Stimulated activated CD8-positive, alpha-beta memory T cell treated with anti-CD3 and anti-CD28 coated beads, Interleukin-2, amount 100 ng/mL, for 1 hour (primary cell): ENCODE results near the gene CREB3.

Experiments
- DNase-seq, 2 donors: peaks; one replicate each; pipeline ENCODE4 v3.0.0-alpha.2; 2020; ENCODE audit warnings: low read depth in 2 of 2

CREB3 gene

DNA sequence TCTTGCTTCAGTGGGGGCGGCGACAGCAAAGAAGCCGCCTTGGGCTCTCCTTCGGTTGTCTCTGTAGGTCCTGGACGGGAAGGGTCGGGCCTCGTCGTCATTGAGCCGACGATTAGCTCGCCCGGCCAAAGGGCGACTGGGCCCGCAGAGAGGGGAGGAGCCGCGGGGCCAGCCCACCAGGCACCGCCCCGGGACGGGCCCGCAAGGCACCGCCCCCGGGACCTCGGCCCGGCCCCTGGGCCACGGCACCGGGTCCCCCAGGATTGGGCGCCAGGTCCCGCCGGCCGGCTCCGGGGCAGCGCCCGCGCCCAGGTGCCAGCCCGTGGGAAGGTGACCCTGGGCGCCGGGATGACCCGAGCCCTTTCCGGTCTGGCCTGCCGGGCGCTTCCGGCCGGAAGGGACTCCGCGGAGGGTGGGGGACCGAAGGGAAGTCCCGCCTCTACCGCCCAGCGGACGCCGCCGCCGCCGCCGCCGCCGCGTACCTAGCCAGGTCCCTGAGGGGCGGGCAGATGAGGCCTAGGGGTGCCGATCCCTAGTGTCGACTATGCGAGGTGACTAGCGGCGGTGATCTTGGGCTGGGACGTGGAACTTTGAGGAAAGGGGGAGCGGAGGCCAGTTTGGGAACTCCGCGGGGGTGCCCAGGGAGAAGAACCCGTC is 16.5 kb downstream of the CREB3 start, which contains the start of the genes GBA2 and RGP1:
TSS of gene GBA2 (minus strand) at position 371 of the 657 bp plus-strand sequence. CDS start 524 bp downstream, outside the sequence.
TSS of gene RGP1 (plus strand) at position 430 of the 657 bp plus-strand sequence. CDS start 469 bp downstream, outside the sequence.
- DNase-seq: peak in 1 of 2 donors; percentile 47

- no peak for DNase-seq
Measured at GRCh38 chr9:35749515-35750255, 17.2 kb downstream of the CREB3 start.

GRCh38 chr9:35750256-35750531 is 17.7 kb downstream of the CREB3 start:
- no peak for DNase-seq

- no peak for DNase-seq
Measured at GRCh38 chr9:35753466-35753865, 21.0 kb downstream of the CREB3 start.

GRCh38 chr9:35754264-35754663 is 21.8 kb downstream of the CREB3 start, which contains the start of gene MSMP:
TSS of gene MSMP (minus strand) at chr9:35754276. CDS start at chr9:35754129, 147 bp downstream.
- DNase-seq: no peak

GRCh38 chr9:35755071-35755470 is 22.6 kb downstream of the CREB3 start:
- DNase-seq: no peak

GRCh38 chr9:35756275-35757225 is 24.1 kb downstream of the CREB3 start:
- peak in 1 of 2 donors; percentile 59 for DNase-seq

DNA sequence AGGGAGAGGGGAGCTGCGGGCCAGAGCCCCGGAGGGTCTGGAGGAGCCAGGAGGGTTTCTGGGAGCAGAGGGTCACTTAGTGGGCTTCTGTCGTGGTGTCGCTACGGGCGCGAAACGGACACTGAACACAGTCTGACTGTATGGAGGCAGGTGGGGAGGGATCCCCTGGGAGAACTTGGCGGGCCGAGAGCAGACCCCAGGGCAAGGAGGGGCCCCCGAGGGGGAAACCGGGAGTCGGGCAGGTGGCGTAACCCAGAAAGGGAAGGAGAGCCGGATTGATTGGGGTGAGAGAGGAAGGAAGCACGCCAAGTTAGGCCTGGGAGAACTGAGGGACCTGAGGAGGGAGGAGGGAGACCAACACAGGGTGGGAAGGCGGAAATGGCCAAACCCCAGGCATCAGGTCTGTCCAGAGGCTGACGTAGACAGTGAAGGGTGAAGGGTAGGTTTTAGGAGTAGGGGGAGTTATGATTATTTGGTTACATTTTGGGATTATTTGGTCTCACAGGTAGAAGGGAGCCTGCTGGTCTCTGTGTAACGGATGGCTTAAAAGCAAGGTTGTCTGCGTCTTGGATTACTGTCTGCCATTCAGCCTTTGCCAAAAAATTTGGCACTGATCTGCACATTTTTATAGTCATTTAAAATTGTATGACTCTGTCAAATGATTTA is 24.9 kb downstream of the CREB3 start:
- no peak for DNase-seq

GRCh38 chr9:35757892-35758275 is 25.4 kb downstream of the CREB3 start:
- no peak for DNase-seq

- DNase-seq: no peak
Measured at GRCh38 chr9:35758475-35759050, 26.1 kb downstream of the CREB3 start.

DNA sequence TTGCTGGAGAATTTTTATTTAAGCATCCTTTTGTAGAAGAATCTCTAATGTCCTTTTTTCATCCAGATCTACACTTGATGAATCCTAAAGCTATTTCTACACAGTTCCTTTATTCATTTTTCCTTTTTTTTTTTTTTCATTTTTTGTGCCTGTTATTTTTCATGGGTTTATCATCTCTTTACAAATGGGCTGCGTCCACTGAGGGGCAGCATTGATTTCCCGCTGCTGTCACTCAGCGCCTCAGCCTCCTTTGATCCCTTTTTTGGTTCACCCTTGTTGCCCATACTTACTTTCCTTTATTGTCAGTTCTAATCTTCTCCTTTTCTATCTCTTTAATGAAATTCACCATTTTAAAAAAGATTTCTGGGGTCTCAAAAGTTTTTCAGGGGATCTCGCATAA is 27.3 kb downstream of the CREB3 start:
- DNase-seq: no peak

- DNase-seq: no peak
Measured at GRCh38 chr9:35760651-35761050, 28.2 kb downstream of the CREB3 start.

GRCh38 chr9:35763181-35763580 is 30.7 kb downstream of the CREB3 start:
- DNase-seq: no peak

- DNase-seq: no peak
Measured at GRCh38 chr9:35763803-35764202, 31.3 kb downstream of the CREB3 start.

GRCh38 chr9:35766997-35767396 is 34.5 kb downstream of the CREB3 start:
- DNase-seq: no peak

GRCh38 chr9:35767458-35767857 is 35.0 kb downstream of the CREB3 start:
- DNase-seq: no peak

- DNase-seq: no peak
Measured at GRCh38 chr9:35769763-35770162, 37.3 kb downstream of the CREB3 start.

- no peak for DNase-seq
Measured at GRCh38 chr9:35771075-35771433, 38.6 kb downstream of the CREB3 start.

GRCh38 chr9:35771534-35771933 is 39.1 kb downstream of the CREB3 start:
- no peak for DNase-seq

- DNase-seq: no peak
Measured at GRCh38 chr9:35771943-35772342, 39.5 kb downstream of the CREB3 start.

- DNase-seq: no peak
Measured at GRCh38 chr9:35774907-35775635, 42.6 kb downstream of the CREB3 start.
